ENCODE data around the gene SIPA1. TPM values are rescaled to one million over a fixed set of nuclear protein-coding genes. Genes with fewer than 3 reads are reported as not detected.
"Not testable (repeated sequence)": the region's sequence is repeated elsewhere in the genome, so short reads cannot be mapped to it uniquely, and the experiment has no call there.

SIPA1 gene
- total RNA-seq, 4 donors from 2014 or later = 19.3 to 60.5 (median 33.3) TPM

DNA sequence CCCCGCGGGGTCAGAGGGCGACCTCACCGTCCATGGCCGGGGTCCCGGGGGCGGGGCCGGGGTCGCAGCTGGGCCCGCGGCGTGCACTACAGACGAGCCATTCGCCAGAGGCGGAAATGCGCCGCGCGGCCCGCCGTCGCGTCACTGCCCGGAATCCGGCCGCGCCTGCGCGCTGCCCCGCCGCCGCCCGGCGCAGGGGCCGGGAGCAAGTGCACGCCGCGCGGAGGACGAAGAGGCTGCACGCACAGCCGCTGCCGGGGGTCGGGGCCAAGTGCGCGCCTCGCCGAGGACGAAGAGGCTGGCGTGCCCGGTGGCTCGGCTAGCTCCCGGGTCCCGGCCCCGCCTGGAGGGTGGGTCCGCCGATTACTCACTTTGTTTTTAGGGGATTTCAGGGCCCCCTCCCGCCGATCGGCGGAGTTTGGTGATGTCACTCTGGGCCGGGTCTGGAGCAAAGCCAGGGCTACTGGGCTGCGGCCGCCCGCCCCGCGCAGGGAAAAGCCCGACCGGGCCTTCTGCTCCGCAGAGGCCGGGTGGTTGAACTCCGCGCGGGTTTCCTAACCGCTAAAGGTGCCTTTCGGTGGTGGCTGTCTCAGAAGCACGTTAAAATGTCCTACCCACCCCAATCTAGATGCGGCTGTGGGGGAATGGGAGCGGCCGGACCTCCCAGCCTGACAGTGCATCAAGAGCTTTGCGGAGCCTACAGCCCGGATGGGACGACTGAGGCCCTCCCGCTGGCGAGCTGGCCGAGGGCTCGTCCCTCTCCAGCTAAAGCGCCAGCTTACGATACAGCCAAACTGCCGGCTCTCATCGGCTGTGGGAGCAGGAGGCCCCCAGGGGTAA, 25.1 kb downstream of the SIPA1 start, which contains the start of gene RELA:
RELA (minus strand) TSS at position 118 of the 840 bp plus-strand sequence; CDS start at position 34, 84 bp downstream.
- TF ChIP-seq CTCF (IDR thresholded peaks at IDR 0.05) = no peak
- DNase-seq (ENCODE audit: low spot score) = peak; percentile 90
- ATAC-seq (ENCODE audit: low FRiP score) = peak; percentile 92

GRCh38 chr11:65663639-65664200, 25.8 kb downstream of the SIPA1 start:
- DNase-seq (ENCODE audit: low spot score) = no peak
- no peak for TF ChIP-seq CTCF (IDR thresholded peaks at IDR 0.05)

DNA sequence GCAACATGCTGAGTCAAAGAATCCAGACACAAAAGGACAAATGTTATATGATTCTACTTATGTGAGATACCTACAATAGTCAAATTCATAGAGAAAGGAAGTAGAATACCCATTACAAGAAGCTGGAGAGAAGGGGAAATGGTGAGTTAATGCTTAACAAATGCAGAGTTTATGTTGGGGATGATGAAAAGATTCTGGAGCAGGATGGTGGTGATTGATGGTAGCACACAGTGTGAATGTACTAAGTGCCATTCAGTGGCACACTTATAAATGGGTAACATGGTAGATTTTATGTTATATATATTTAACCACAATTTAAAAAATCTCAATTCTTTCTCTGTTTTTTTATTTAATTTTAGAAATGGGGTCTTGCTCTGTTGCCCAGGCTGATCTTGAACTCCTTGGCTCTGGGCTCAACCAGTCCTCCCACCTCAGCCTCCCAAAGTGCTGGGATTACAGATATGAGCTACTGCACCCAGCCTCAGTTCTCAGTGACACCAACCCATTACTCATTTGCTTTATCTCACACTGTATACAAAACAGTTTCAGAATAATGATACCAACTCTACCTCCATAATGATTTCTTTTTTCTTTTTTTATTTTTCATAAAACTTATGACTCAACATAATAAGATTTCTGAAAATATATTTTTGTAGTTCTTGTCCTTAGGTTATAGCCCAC, 34.4 kb downstream of the SIPA1 start:
- TF ChIP-seq CTCF (IDR thresholded peaks at IDR 0.05) = no peak
- no peak for DNase-seq (ENCODE audit: low spot score)
- no peak for ATAC-seq (ENCODE audit: low FRiP score)

More at GRCh38 chr11:65663639-65664200, 25.8 kb downstream of the SIPA1 start:
- ATAC-seq (ENCODE audit: low FRiP score) = peak; percentile 76

DNA sequence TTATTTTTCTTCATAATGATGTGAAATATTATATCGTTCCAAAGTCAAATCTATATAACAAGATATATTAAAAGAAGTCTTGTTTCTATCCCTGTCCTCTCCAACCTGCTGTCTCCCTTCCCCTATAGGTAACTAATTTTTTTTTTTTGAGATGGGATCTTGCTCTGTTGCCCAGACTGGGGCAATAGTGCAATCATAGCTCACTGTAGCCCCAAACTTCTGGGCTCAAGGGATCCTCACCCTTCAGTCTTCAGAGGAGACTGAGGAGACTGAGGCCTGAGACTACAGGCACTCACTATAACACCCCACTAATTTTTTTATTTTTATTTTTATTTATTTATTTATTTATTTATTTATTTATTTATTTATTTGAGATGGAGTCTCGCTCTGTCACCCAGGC, 35.1 kb downstream of the SIPA1 start:
- DNase-seq (ENCODE audit: low spot score) = no peak
- ATAC-seq (ENCODE audit: low FRiP score) = no peak
- TF ChIP-seq CTCF (IDR thresholded peaks at IDR 0.05) = no peak

- no peak for TF ChIP-seq CTCF (IDR thresholded peaks at IDR 0.05)
- DNase-seq (ENCODE audit: low spot score) (no peak), ATAC-seq (ENCODE audit: low FRiP score) (no peak)
Observed at GRCh38 chr11:65680192-65680743, 42.4 kb downstream of the SIPA1 start.

DNA sequence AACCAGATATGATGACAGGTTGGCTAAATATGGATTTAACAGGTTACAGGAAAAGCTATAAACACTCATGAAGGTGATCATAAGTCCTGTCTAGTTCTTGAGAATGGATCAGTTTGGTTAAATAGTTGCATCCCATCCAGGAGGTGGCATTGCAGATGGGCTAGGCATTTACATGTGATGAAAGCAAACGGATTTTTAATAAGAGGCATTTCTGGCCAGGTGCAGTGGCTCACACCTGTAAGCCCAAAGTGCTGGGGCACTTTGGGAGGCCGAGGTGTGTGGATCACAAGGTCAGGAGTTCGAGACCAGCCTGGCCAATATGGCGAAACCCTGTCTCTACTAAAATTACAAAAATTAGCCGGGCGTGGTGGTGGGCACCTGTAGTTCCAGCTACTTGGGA, 45.6 kb downstream of the SIPA1 start:
- not testable (repeated sequence) for ATAC-seq (ENCODE audit: low FRiP score); DNase-seq (ENCODE audit: low spot score)

- ATAC-seq (ENCODE audit: low FRiP score) (no peak), DNase-seq (ENCODE audit: low spot score) (no peak)
- no peak for TF ChIP-seq CTCF (IDR thresholded peaks at IDR 0.05)
Observed at GRCh38 chr11:65685981-65686380, 48.1 kb downstream of the SIPA1 start.

GRCh38 chr11:65691847-65692246, 53.9 kb downstream of the SIPA1 start:
- not testable (repeated sequence) for DNase-seq (ENCODE audit: low spot score)

More at GRCh38 chr11:65691847-65692246, 53.9 kb downstream of the SIPA1 start:
- ATAC-seq (ENCODE audit: low FRiP score) = not testable (repeated sequence)
